GM13977 (cell line): ENCODE results near the gene SPNS2.

Source experiments
- DNase-seq: peaks from one replicate; pipeline ENCODE4 v3.0.0; 2012; ENCODE audit warnings: low spot score
- in situ Hi-C: fragments of 300-500 bp; cut with MboI; formaldehyde crosslinking; loops from one replicate; pipeline ENCODE4 v1.12.0; 2022; ENCODE audit warnings: low sequenced_read_pairs, low pct_unique_long_range_greater_than_20kb, mixed read lengths, inconsistent platforms; ENCODE audit not compliant: unreplicated experiment
- TF ChIP-seq, protein P1 (sequence below): IDR thresholded peaks from 2 replicates; pipeline ENCODE4 v1.5.1; 2012; ENCODE audit warnings: mild to moderate bottlenecking, control low read depth; ENCODE audit not compliant: insufficient read depth; ENCODE audit errors: extremely low read depth, missing control alignments

The SPNS2 gene

DNA sequence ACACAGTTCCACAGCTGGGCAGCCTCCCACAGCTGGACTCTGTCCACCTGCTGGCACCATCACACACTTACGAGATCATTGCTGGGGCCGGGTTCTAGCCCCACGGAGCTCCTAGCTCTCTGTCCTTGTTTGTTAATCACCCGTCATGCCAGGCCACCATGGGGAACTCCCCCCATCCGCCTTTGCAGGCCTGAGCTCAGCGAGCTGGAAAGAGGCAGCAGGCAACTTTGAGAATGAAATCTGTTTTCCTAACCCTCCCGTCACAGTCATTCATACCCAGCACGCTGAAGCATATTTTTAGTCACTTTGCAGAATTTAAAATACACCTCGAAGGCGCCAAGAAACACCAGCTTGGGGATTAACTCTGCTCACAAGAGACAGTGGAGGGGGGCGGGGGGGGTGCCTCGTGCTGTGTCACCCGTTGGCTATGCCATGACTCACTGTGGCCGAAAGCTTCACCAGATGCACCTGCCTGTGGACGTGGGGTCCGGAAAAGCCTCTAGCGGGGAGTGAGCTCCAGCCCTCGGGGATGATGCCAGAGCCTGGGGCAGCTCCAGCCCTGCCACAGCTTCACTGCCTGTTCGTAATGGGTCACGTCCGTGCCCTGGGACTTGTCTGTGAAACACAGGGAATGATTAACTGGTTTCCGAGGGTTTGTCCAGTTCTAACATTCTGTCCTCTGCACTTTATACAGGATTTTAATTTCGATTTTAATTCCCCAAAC lies 1.4 kb upstream of the SPNS2 start:
- in situ Hi-C loops: no loop called here
- peak; percentile 65 for DNase-seq
- TF ChIP-seq, protein P1, sequence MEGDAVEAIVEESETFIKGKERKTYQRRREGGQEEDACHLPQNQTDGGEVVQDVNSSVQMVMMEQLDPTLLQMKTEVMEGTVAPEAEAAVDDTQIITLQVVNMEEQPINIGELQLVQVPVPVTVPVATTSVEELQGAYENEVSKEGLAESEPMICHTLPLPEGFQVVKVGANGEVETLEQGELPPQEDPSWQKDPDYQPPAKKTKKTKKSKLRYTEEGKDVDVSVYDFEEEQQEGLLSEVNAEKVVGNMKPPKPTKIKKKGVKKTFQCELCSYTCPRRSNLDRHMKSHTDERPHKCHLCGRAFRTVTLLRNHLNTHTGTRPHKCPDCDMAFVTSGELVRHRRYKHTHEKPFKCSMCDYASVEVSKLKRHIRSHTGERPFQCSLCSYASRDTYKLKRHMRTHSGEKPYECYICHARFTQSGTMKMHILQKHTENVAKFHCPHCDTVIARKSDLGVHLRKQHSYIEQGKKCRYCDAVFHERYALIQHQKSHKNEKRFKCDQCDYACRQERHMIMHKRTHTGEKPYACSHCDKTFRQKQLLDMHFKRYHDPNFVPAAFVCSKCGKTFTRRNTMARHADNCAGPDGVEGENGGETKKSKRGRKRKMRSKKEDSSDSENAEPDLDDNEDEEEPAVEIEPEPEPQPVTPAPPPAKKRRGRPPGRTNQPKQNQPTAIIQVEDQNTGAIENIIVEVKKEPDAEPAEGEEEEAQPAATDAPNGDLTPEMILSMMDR: no peak

DNA sequence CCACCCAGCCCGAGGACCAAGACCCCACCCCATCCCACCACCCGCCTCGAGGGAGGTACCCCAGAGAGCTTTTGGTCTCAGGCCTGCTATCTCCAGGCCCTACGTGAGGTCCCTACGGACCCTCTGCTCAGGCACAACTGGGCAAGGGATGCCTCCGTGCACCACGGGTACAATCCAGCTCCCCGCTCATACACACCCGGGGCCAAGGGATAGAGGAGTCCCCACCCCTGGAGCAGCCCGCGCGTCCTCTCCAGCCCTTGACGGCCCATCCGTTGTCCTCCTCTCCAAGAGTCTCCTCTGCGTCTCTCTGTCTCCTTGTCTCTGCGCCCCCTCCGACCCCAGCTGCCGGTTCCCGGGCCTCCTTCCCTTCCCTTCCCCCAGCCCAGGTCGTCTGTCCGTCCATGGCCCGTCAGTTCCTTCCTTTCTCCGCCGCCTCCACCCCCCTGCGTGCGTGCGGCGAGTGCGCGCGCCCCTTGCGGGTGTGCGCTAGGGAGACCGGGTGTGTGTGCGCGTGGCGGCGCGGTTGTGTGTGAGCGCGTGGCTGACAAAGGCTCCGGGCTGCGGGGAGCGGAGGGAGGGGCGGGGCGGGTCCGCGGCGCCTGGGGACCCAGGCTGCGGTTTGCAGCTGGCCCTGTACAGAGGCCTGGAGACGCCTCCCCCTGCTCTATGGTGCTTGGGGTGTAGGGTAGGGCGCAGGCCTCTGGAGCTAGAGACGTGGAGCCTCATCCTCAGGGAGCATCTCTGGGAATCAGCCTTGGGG lies 930 bp downstream of the SPNS2 start:
- peak; percentile 45 for DNase-seq
- TF ChIP-seq, protein P1: no peak
- in situ Hi-C loops: no loop called here

DNA sequence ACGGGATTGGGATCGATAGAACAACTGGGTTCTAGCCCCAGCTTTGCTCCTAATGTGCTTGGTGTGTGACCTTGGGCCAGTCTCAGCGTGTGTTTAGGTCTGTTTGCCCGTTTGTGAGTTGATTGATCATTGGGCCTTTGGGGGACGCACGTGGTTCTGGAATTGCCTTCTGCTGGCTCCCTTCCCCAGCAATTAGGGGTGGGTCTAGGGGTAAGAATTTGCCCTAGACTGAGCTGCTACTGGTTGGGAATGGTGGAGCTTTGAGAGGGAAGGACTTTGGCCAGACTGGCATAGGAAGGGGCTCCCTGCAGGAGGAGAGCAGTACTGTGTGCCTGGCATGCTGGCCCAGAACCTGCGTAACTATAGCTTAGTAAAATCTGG lies 1.5 kb downstream of the SPNS2 start:
- in situ Hi-C loops: no loop called here
- TF ChIP-seq, protein P1: no peak
- no peak for DNase-seq

DNA sequence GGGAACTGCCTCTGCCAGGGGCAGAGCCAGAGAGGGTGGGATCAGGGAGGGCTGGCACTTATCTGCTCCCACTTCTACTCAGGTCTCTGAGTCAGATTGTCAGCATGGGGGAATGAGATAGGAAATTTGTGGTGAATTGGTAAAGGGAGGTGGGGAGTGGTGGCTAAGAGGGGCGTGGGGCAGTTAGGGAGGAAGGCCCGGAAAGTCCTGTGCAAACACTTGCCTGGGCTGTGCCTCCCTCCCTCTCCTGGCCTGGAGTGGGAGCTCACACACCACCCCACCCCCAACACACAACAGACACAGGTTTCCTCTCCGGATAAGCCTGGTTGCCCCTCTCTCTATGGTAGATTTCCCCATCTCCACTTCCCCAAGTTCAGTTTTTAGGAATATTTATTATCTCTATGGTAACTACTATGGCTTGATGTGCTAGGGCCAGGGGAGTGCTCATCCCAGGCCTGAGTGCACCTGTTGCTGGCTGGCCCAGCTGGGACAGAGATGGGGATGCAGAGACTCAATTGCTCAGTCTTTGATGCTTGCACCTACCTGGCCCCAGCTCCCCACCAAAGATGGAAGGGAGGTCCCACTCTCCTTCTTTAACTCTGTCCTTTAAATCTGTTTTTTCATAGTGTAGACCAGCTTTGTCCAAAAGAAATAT lies 2.7 kb downstream of the SPNS2 start:
- in situ Hi-C loops: no loop called here
- TF ChIP-seq, protein P1: no peak
- no peak for DNase-seq

DNA sequence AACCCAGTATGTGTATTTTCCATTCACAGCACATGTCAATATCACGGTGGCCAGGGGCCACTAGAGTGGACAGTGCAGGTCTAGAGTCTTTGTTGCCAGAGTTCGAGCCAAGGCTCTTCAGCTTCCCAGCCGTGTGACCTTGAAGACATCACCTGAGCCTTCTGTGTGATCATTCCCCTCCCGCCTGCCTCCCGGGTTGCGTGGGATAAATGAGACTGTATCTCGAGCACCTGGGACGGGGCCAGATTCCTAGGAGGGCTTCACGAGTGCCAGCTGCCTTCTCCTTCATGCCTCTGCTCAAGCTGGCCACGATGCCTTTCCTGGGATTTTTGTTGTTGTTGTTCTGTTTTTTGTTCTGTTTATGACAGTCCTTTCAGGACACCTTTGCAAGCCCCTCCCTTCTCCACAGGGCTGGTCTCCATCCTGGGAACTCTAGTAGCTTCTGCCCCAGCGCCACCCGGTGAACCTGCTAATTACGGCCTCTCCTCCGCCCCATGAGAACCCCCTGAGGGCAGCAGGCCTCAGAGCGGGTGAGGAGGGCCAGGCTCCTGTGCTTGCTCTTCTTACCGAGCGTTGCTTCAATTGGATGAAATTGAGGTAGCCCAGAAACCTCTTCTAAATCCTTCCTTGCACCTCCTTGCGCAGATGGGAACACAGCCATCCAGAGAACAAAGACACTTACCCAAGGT lies 3.9 kb downstream of the SPNS2 start:
- TF ChIP-seq, protein P1: no peak
- no peak for DNase-seq
- in situ Hi-C loops: no loop called here
